ENCODE measurements around the gene SIRPB1.

- TF ChIP-seq EZH2 (IDR thresholded peaks at IDR 0.05; ENCODE audit: borderline replicate concordance, low read depth, low read length, severe bottlenecking) = no peak
- TF ChIP-seq, protein P1, sequence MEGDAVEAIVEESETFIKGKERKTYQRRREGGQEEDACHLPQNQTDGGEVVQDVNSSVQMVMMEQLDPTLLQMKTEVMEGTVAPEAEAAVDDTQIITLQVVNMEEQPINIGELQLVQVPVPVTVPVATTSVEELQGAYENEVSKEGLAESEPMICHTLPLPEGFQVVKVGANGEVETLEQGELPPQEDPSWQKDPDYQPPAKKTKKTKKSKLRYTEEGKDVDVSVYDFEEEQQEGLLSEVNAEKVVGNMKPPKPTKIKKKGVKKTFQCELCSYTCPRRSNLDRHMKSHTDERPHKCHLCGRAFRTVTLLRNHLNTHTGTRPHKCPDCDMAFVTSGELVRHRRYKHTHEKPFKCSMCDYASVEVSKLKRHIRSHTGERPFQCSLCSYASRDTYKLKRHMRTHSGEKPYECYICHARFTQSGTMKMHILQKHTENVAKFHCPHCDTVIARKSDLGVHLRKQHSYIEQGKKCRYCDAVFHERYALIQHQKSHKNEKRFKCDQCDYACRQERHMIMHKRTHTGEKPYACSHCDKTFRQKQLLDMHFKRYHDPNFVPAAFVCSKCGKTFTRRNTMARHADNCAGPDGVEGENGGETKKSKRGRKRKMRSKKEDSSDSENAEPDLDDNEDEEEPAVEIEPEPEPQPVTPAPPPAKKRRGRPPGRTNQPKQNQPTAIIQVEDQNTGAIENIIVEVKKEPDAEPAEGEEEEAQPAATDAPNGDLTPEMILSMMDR (IDR thresholded peaks at IDR 0.05; ENCODE audit: borderline replicate concordance, extremely low read depth, low read length, poor library complexity, severe bottlenecking) = no peak
These were observed 40.3 kb downstream of the SIRPB1 start for GRCh38 chr20:1579488-1579887.

Measured in DND-41 (cell line).